H1 (cell line): ENCODE measurements around the gene PTS. TPM values are rescaled to one million over a fixed set of nuclear protein-coding genes. Genes with fewer than 3 reads are reported as not detected.

Experiments
- CTCF ChIA-PET: fragments of 300-600 bp; sonication (Branson Sonifier 250); formaldehyde crosslinking; loops from one replicate; lab custom pipeline; 2021; ENCODE audit not compliant: partially characterized antibody; lab: Charles Lee
- POLR2A ChIA-PET: fragments of 300-600 bp; sonication (Branson Sonifier 250); formaldehyde crosslinking; loops from one replicate; lab custom pipeline; 2021; ENCODE audit warnings: inconsistent platforms; ENCODE audit not compliant: partially characterized antibody; lab: Charles Lee
- DNase-seq, 2 experiments: peaks; one replicate each; pipeline versions ENCODE4 v3.0.0 to v3.0.0-alpha.2; 2010 to 2022; ENCODE audit warnings: low spot score in 2 of 2, low read depth in 1 of 2, mixed read lengths in 1 of 2
- FAIRE-seq: peaks from 2 replicates; lab custom pipeline; 2011; peaks lifted over from hg19 to GRCh38; lab: Jason Lieb, UNC
- H2AFZ ChIP-seq: 2 replicates; pipeline ENCODE4 v1.8.1; 2012; ENCODE audit warnings: low read length, inconsistent platforms
- H2AK5ac ChIP-seq: 2 replicates; pipeline ENCODE4 v1.6.1; 2013; ENCODE audit warnings: low read depth, low read length
- H2BK120ac ChIP-seq: replicated peaks from 2 replicates; pipeline ENCODE3; 2013; ENCODE audit warnings: low read depth, low read length, inconsistent platforms
- H2BK12ac ChIP-seq: 2 replicates; pipeline ENCODE4 v1.6.1; 2013; ENCODE audit warnings: low read depth, low read length
- H2BK15ac ChIP-seq: 2 replicates; pipeline ENCODE4 v1.6.1; 2013; ENCODE audit warnings: low read length
- H2BK20ac ChIP-seq: 2 replicates; pipeline ENCODE4 v1.6.1; 2013; ENCODE audit warnings: low read length
- H2BK5ac ChIP-seq: 2 replicates; pipeline ENCODE4 v1.6.1; 2013; ENCODE audit warnings: low read depth, low read length
- H3K14ac ChIP-seq: 2 replicates; pipeline ENCODE4 v1.6.1; 2013; ENCODE audit warnings: inconsistent platforms; ENCODE audit not compliant: insufficient read length
- H3K18ac ChIP-seq: 2 replicates; pipeline ENCODE4 v1.6.1; 2013; ENCODE audit warnings: low read length; ENCODE audit errors: extremely low read depth
- H3K23ac ChIP-seq: 2 replicates; pipeline ENCODE4 v1.6.1; 2013; ENCODE audit warnings: inconsistent platforms; ENCODE audit not compliant: insufficient read length
- H3K23me2 ChIP-seq: 2 replicates; pipeline ENCODE4 v1.6.1; 2013; ENCODE audit warnings: low read depth, low read length
- H3K27ac ChIP-seq: 2 replicates; pipeline ENCODE4 v1.6.1; 2011; ENCODE audit warnings: low read depth, low read length, inconsistent platforms
- H3K27me3 ChIP-seq, 4 experiments: replicated peaks in 1 of 4; 1 replicate in 1 of 4; 2 replicates in 3 of 4; pipeline versions ENCODE4 v1.6.1 to v1.8.1; 2011 to 2013; ENCODE audit warnings: low read length in 3 of 4, mild to moderate bottlenecking in 3 of 4, inconsistent platforms in 2 of 4, mixed read lengths in 2 of 4, moderate library complexity in 1 of 4; ENCODE audit not compliant: control insufficient read depth in 3 of 4, insufficient read depth in 3 of 4; ENCODE audit errors: extremely low read depth in 1 of 4
- H3K36me3 ChIP-seq, 4 experiments: 2 replicates each; pipeline versions ENCODE4 v1.6.1 to v1.8.1; 2011 to 2013; ENCODE audit warnings: mild to moderate bottlenecking in 4 of 4, low read length in 3 of 4, moderate library complexity in 2 of 4, control low read depth in 1 of 4, inconsistent platforms in 1 of 4; ENCODE audit not compliant: insufficient read depth in 4 of 4, control insufficient read depth in 2 of 4
- H3K4ac ChIP-seq: replicated peaks from 2 replicates; pipeline ENCODE3; 2013; ENCODE audit warnings: low read length, low read depth, mixed read lengths, inconsistent platforms; ENCODE audit not compliant: insufficient read length
- H3K4me1 ChIP-seq, 4 experiments: replicated peaks in 1 of 4; 1 replicate in 1 of 4; 2 replicates in 3 of 4; pipeline versions ENCODE4 v1.6.1 to v1.8.1; 2011 to 2013; ENCODE audit warnings: low read length in 3 of 4, inconsistent platforms in 2 of 4, mixed read lengths in 1 of 4; ENCODE audit not compliant: insufficient read depth in 4 of 4, control insufficient read depth in 3 of 4
- H3K4me2 ChIP-seq, 2 experiments: 2 replicates each; pipeline versions ENCODE4 v1.6.1 to v1.8.1; 2011 to 2013; ENCODE audit warnings: low read depth in 2 of 2, low read length in 2 of 2, control low read depth in 1 of 2, inconsistent platforms in 1 of 2, mild to moderate bottlenecking in 1 of 2; ENCODE audit not compliant: insufficient read depth in 1 of 2
- H3K4me3 ChIP-seq, 4 experiments: fragments of 200-600, 300-600 bp in 1 of 4; sonication (generic), shearing (Covaris generic), sonication (Bioruptor Twin) in 1 of 4; 2 replicates each; pipeline versions ENCODE4 v1.5.1 to v1.8.1; 2011 to 2016; ENCODE audit warnings: low read length in 4 of 4, low read depth in 3 of 4, control low read depth in 2 of 4, inconsistent platforms in 2 of 4, mild to moderate bottlenecking in 2 of 4, mixed read lengths in 1 of 4, moderate library complexity in 1 of 4; ENCODE audit not compliant: insufficient read depth in 2 of 4; ENCODE audit errors: extremely low read depth in 1 of 4
- H3K56ac ChIP-seq: replicated peaks from 2 replicates; pipeline ENCODE3; 2013; ENCODE audit warnings: low read depth, mild to moderate bottlenecking, mixed read lengths, low read length, inconsistent platforms; ENCODE audit not compliant: insufficient read length
- H3K79me1 ChIP-seq: 2 replicates; pipeline ENCODE4 v1.6.1; 2013; ENCODE audit warnings: low read depth, low read length, control low read depth
- H3K79me2 ChIP-seq, 2 experiments: 2 replicates each; pipeline versions ENCODE4 v1.6.1 to v1.8.1; 2012 to 2013; ENCODE audit warnings: low read length in 2 of 2, mild to moderate bottlenecking in 2 of 2, inconsistent platforms in 1 of 2; ENCODE audit not compliant: insufficient read depth in 2 of 2, control insufficient read depth in 1 of 2
- H3K9ac ChIP-seq, 4 experiments: replicated peaks in 1 of 4; 1 replicate in 1 of 4; 2 replicates in 3 of 4; pipeline versions ENCODE4 v1.6.1 to v1.8.1; 2011 to 2013; ENCODE audit warnings: low read depth in 3 of 4, low read length in 3 of 4, control low read depth in 2 of 4, mild to moderate bottlenecking in 2 of 4, moderate library complexity in 2 of 4, inconsistent platforms in 1 of 4; ENCODE audit errors: extremely low read depth in 1 of 4
- H3K9me3 ChIP-seq, 2 experiments: 2 replicates each; pipeline versions ENCODE4 v1.6.1 to v1.8.1; 2012 to 2013; ENCODE audit warnings: mild to moderate bottlenecking in 2 of 2, moderate library complexity in 2 of 2, control low read depth in 1 of 2, inconsistent platforms in 1 of 2, low read depth in 1 of 2, low read length in 1 of 2, mixed read lengths in 1 of 2; ENCODE audit not compliant: insufficient read depth in 2 of 2
- H4K20me1 ChIP-seq, 2 experiments: replicated peaks in 1 of 2; 2 replicates each; pipeline versions ENCODE3 to v1.8.1; 2011 to 2013; ENCODE audit warnings: inconsistent platforms in 2 of 2, low read length in 2 of 2, mild to moderate bottlenecking in 1 of 2; ENCODE audit not compliant: insufficient read depth in 2 of 2, control insufficient read depth in 1 of 2
- H4K5ac ChIP-seq: 2 replicates; pipeline ENCODE4 v1.6.1; 2013; ENCODE audit warnings: low read length, low read depth, mixed read lengths, inconsistent platforms; ENCODE audit not compliant: insufficient read length
- H4K8ac ChIP-seq: 2 replicates; pipeline ENCODE4 v1.8.0; 2013; ENCODE audit warnings: mild to moderate bottlenecking, moderate library complexity, low read length, inconsistent platforms; ENCODE audit not compliant: insufficient read depth; ENCODE audit errors: extremely low read depth
- H4K91ac ChIP-seq: replicated peaks from 2 replicates; pipeline ENCODE3; 2013; ENCODE audit warnings: low read length, mixed read lengths, inconsistent platforms; ENCODE audit not compliant: insufficient read length
- BACH1 ChIP-seq: IDR thresholded peaks from 2 replicates; pipeline ENCODE4 v1.6.1; 2012; ENCODE audit warnings: low read length, improper control_type of control experiment
- BRCA1 ChIP-seq: IDR thresholded peaks from 2 replicates; pipeline ENCODE4 v1.6.1; 2012; ENCODE audit warnings: low read depth, low read length, improper control_type of control experiment
- EGR1 ChIP-seq: IDR thresholded peaks from 2 replicates; pipeline ENCODE4 v1.6.1; 2011; ENCODE audit warnings: low read depth, low read length, borderline replicate concordance
- HDAC2 ChIP-seq, 2 experiments: fragments of 300-600 bp in 1 of 2; sonication (generic) in 1 of 2; IDR thresholded peaks; 2 replicates each; pipeline ENCODE4 v1.6.1; 2011 to 2012; ENCODE audit warnings: low read depth in 2 of 2, low read length in 2 of 2, mild to moderate bottlenecking in 2 of 2, moderate library complexity in 2 of 2, borderline replicate concordance in 1 of 2, inconsistent platforms in 1 of 2
- SIX5 ChIP-seq: IDR thresholded peaks from 2 replicates; pipeline ENCODE4 v1.6.1; 2011; ENCODE audit warnings: mild to moderate bottlenecking, low read depth, low read length
- TAF7 ChIP-seq: optimal IDR thresholded peaks from 2 replicates; pipeline ENCODE3; 2011; ENCODE audit warnings: low read depth, mild to moderate bottlenecking, inconsistent platforms, low read length, moderate library complexity, borderline replicate concordance
- TBP ChIP-seq: IDR thresholded peaks from 2 replicates; pipeline ENCODE4 v1.6.1; 2011; ENCODE audit warnings: low read depth, low read length, improper control_type of control experiment
- WGBS, 2 experiments: shearing (Covaris generic) in 1 of 2; methylation state at CpG; one replicate each; pipeline versions ENCODE4 v1.1.6 to v1.1.7; 2013 to 2015; ENCODE audit warnings: low lambda C conversion rate in 2 of 2, mixed read lengths in 2 of 2, inconsistent platforms in 1 of 2, low coverage in 1 of 2, missing lambda C conversion rate in 1 of 2; ENCODE audit not compliant: insufficient replicate concordance in 2 of 2, insufficient coverage in 1 of 2, insufficient read length in 1 of 2; ENCODE audit errors: extremely low coverage in 1 of 2, missing lambda C conversion rate in 1 of 2; 5-methylcytosine and 5-hydroxymethylcytosine counted together
- polyA plus RNA-seq, 7 experiments: library from polyadenylated mRNA; depleted of rRNA in 3 of 7; stranded (reverse) in 5 of 7; unstranded in 2 of 7; fragments of >200 nt in 5 of 7; fragments of 200-250 nt in 2 of 7; gene quantifications; 1 replicate in 5 of 7; 2 replicates in 1 of 7; 4 replicates in 1 of 7; pipeline versions ENCODE4 v1.2.1 to v1.2.3, GENCODE V29; 2011 to 2013; ENCODE audit warnings: missing spikeins in 2 of 7, mixed read lengths in 2 of 7
- total RNA-seq: library from RNA; stranded (reverse); fragmentation: NEBNext Ultra II Directional; extraction: Animal tissue kit (Norgen Biotek cat#: 25700); gene quantifications from 2 replicates; pipeline ENCODE4 v1.2.1, GENCODE V29; 2021

PTS gene
- total and polyA plus RNA-seq, 2 of the 8 experiments (the other 6 are each of a cell fraction or from before 2014, with no cell fraction given): 18.3 to 25.9 TPM

GRCh38 chr11:112215621-112216020 is 10.6 kb upstream of the PTS start:
- H3K14ac ChIP-seq: no peak overlapping the region
- no peaks in the 10 kb centered on the region for H3K9me3 ChIP-seq
- no peak overlapping the region for H3K27ac ChIP-seq
- H2AK5ac ChIP-seq: no peak overlapping the region
- H2BK12ac ChIP-seq: no peak overlapping the region
- DNase-seq (no peak), FAIRE-seq (no peak)
- H4K20me1 ChIP-seq: no peaks in the 10 kb centered on the region
- no peaks in the 10 kb centered on the region; the same call in 1 of the 2 replicates for H3K23me2 ChIP-seq
- no peaks in the 10 kb centered on the region for H3K79me1 ChIP-seq
- WGBS, 2 experiments: 92% methylated on average over 6 of the region's 6 CpGs; no CpG with 5 or more reads in 1 of the 2 experiments
- H3K4me1 ChIP-seq: no peaks in the 10 kb centered on the region
- no peak overlapping the region for H4K91ac ChIP-seq
- CTCF ChIA-PET: interaction anchor here (0.6 to 1.1 kb wide), 3 partner anchors 62 to 784 kb away, joined by 3 to 7 read pairs (median 3); no protein-coding TSS in a partner anchor
- H2BK15ac ChIP-seq: no peak overlapping the region
- H3K56ac ChIP-seq: no peak overlapping the region
- POLR2A ChIA-PET: interaction anchor here (1.1 kb wide), 1 partner anchor 11 kb away, joined by 3 read pairs; no protein-coding TSS in a partner anchor
- no peaks in the 10 kb centered on the region for H3K79me2 ChIP-seq
- H2BK120ac ChIP-seq: no peak overlapping the region
- no peaks in the 10 kb centered on the region for H3K27me3 ChIP-seq
- no peak overlapping the region for H3K4me2 ChIP-seq
- H3K23ac ChIP-seq: no peak overlapping the region
- TF ChIP-seq HDAC2 (IDR thresholded peaks at IDR 0.05; ENCODE audit: borderline replicate concordance in 1 of 2, low read depth in 2 of 2, low read length in 2 of 2): no peak
- no peak for TF ChIP-seq TAF7
- no peak for TF ChIP-seq EGR1
- no peak for TF ChIP-seq BRCA1
- TF ChIP-seq BACH1: no peak
- TF ChIP-seq TBP: no peak
- TF ChIP-seq SIX5: no peak
- H2BK5ac ChIP-seq: no peak overlapping the region
- no peak overlapping the region for H2BK20ac ChIP-seq
- H4K8ac ChIP-seq: no peak overlapping the region
- H3K4ac ChIP-seq: no peak overlapping the region
- H3K18ac ChIP-seq: no peak overlapping the region
- no peaks in the 10 kb centered on the region for H3K36me3 ChIP-seq
- H4K5ac ChIP-seq: no peak overlapping the region
- no peak overlapping the region for H2AFZ ChIP-seq
- H3K9ac ChIP-seq: no peak overlapping the region
- no peak overlapping the region for H3K4me3 ChIP-seq
